Vagina (tissue), 2 donors: ENCODE data around the gene LCP1. TPM values are rescaled to one million over a fixed set of nuclear protein-coding genes. Genes with fewer than 3 reads are reported as not detected.

Experiments
- DNase-seq, 2 donors: peaks; one replicate each; pipeline ENCODE4 v3.0.0-alpha.2; 2017; ENCODE audit errors: extremely low spot score in 2 of 2
- H3K27ac ChIP-seq: fragments of 200-600 bp; sonication (generic); one replicate; pipeline ENCODE4 v1.5.1; 2019
- H3K27me3 ChIP-seq: fragments of 200-600 bp; sonication (generic); one replicate; pipeline ENCODE4 v1.5.1; 2019
- H3K36me3 ChIP-seq, 2 donors: fragments of 200-600 bp; sonication (generic); one replicate each; pipeline ENCODE4 v1.5.1; 2017 to 2019
- H3K4me1 ChIP-seq: fragments of 200-600 bp; sonication (generic); one replicate; pipeline ENCODE4 v1.5.1; 2019
- H3K4me3 ChIP-seq, 2 donors: fragments of 200-600 bp; sonication (generic); 1 replicate in 1 of 2; 2 replicates in 1 of 2; pipeline ENCODE4 v1.5.1; 2016 to 2019
- H3K9me3 ChIP-seq: fragments of 200-600 bp; sonication (generic); one replicate; pipeline ENCODE4 v1.5.1; 2019
- CTCF ChIP-seq, 3 experiments: fragments of 450-650 bp in 2 of 3; fragments of 200-600 bp in 1 of 3; sonication (generic) in 1 of 3; IDR thresholded peaks; one replicate each; pipeline ENCODE4 v1.5.1; 2017 to 2019; ENCODE audit warnings: antibody characterized with exemption in 3 of 3, mild to moderate bottlenecking in 2 of 3, moderate library complexity in 2 of 3
- POLR2A ChIP-seq, 2 donors: fragments of 450-650 bp; IDR thresholded peaks; one replicate each; pipeline ENCODE4 v1.6.1; 2017; ENCODE audit warnings: antibody characterized with exemption in 2 of 2, mild to moderate bottlenecking in 2 of 2, moderate library complexity in 2 of 2
- POLR2AphosphoS5 ChIP-seq, 2 donors: sonication (generic); formaldehyde crosslinking; IDR thresholded peaks; one replicate each; pipeline ENCODE4 v1.9.0; 2017; ENCODE audit warnings: antibody characterized with exemption in 2 of 2, mild to moderate bottlenecking in 2 of 2, low read depth in 1 of 2; ENCODE audit not compliant: insufficient read depth in 1 of 2
- intact Hi-C: fragments of 100-400 bp; cut with DNase I; formaldehyde crosslinking; loops from one replicate; pipeline ENCODE4 v1.15.1; 2023
- total RNA-seq: library from RNA; depleted of rRNA; stranded (reverse); fragments of >200 nt; gene quantifications from one replicate; pipeline ENCODE4 v1.2.3, GENCODE V29; 2016

The LCP1 gene
- total RNA-seq, 1 donor from 2014 or later: 30.9 TPM

- H3K36me3 ChIP-seq: no peaks in the 10 kb centered on the region
- no peak for TF ChIP-seq CTCF (IDR thresholded peaks at IDR 0.05)
- no peak for TF ChIP-seq POLR2A (IDR thresholded peaks at IDR 0.05)
- peak in 1 of 2 donors; percentile 44 for TF ChIP-seq POLR2AphosphoS5 (IDR thresholded peaks at IDR 0.05; ENCODE audit: insufficient read depth in 1 of 2, low read depth in 1 of 2)
- no peak overlapping the region for H3K4me3 ChIP-seq
- H3K27ac ChIP-seq: no peak overlapping the region
- intact Hi-C loops: no loop called here
- no peaks in the 10 kb centered on the region for H3K9me3 ChIP-seq
- no peak for DNase-seq
- H3K27me3 ChIP-seq: no peaks in the 10 kb centered on the region
- H3K4me1 ChIP-seq: no peaks in the 10 kb centered on the region
Observed at GRCh38 chr13:46134961-46135522, 46.9 kb downstream of the LCP1 start.

- Histone ChIP-seq H3K27me3 (no peaks in the 10 kb centered on the region), H3K4me1 (no peaks in the 10 kb centered on the region), H3K27ac (no peak overlapping the region), H3K36me3 (no peaks in the 10 kb centered on the region), H3K4me3 (no peak overlapping the region), H3K9me3 (no peaks in the 10 kb centered on the region)
- intact Hi-C loops: no loop called here
- DNase-seq: no peak
- no peak for TF ChIP-seq POLR2A (IDR thresholded peaks at IDR 0.05)
- no peak for TF ChIP-seq POLR2AphosphoS5 (IDR thresholded peaks at IDR 0.05; ENCODE audit: insufficient read depth in 1 of 2, low read depth in 1 of 2)
- no peak for TF ChIP-seq CTCF (IDR thresholded peaks at IDR 0.05)
Observed at GRCh38 chr13:46134494-46134893, 47.5 kb downstream of the LCP1 start.

- TF ChIP-seq CTCF (IDR thresholded peaks at IDR 0.05) (no peak), POLR2A (IDR thresholded peaks at IDR 0.05) (no peak), POLR2AphosphoS5 (IDR thresholded peaks at IDR 0.05; ENCODE audit: insufficient read depth in 1 of 2, low read depth in 1 of 2) (no peak)
- H3K36me3 ChIP-seq: no peaks in the 10 kb centered on the region
- no peaks in the 10 kb centered on the region for H3K27me3 ChIP-seq
- H3K9me3 ChIP-seq: no peaks in the 10 kb centered on the region
- intact Hi-C loops: no loop called here
- no peak overlapping the region for H3K4me3 ChIP-seq
- no peak overlapping the region for H3K27ac ChIP-seq
- no peaks in the 10 kb centered on the region for H3K4me1 ChIP-seq
- no peak for DNase-seq
Observed at GRCh38 chr13:46132109-46132508, 49.9 kb downstream of the LCP1 start.

- intact Hi-C loops: no loop called here
- H3K27me3 ChIP-seq: no peaks in the 10 kb centered on the region
- H3K4me3 ChIP-seq: no peak overlapping the region
- H3K27ac ChIP-seq: no peak overlapping the region
- TF ChIP-seq POLR2AphosphoS5 (IDR thresholded peaks at IDR 0.05; ENCODE audit: insufficient read depth in 1 of 2, low read depth in 1 of 2) (no peak), POLR2A (IDR thresholded peaks at IDR 0.05) (no peak), CTCF (IDR thresholded peaks at IDR 0.05) (no peak)
- no peak for DNase-seq
- H3K4me1 ChIP-seq: no peaks in the 10 kb centered on the region
- no peaks in the 10 kb centered on the region for H3K36me3 ChIP-seq
- H3K9me3 ChIP-seq: no peaks in the 10 kb centered on the region
Observed at GRCh38 chr13:46131705-46132104, 50.3 kb downstream of the LCP1 start.

GRCh38 chr13:46129955-46130618, 51.9 kb downstream of the LCP1 start:
- no peak for DNase-seq
- Histone ChIP-seq H3K36me3 (no peaks in the 10 kb centered on the region), H3K4me3 (no peak overlapping the region), H3K27me3 (no peaks in the 10 kb centered on the region), H3K27ac (no peak overlapping the region), H3K4me1 (no peaks in the 10 kb centered on the region), H3K9me3 (no peaks in the 10 kb centered on the region)
- intact Hi-C loops: no loop called here
- TF ChIP-seq POLR2A (IDR thresholded peaks at IDR 0.05) (no peak), CTCF (IDR thresholded peaks at IDR 0.05) (no peak), POLR2AphosphoS5 (IDR thresholded peaks at IDR 0.05; ENCODE audit: insufficient read depth in 1 of 2, low read depth in 1 of 2) (no peak)
